ENCODE measurements around the gene MRPS26. TPM values are rescaled to one million over a fixed set of nuclear protein-coding genes. Genes with fewer than 3 reads are reported as not detected.
"Not testable (repeated sequence)": the region's sequence is repeated elsewhere in the genome, so short reads cannot be mapped to it uniquely, and the experiment has no call there.

The MRPS26 gene
- total RNA-seq = 100 to 1,000 TPM; 100 to 155 TPM

GRCh38 chr20:3045816-3046676, at the start of gene MRPS26:
MRPS26 (plus strand) TSS chr20:3046052; CDS start chr20:3046069, 17 bp downstream.
- Mint-ChIP-seq H3K36me3 (ENCODE audit: insufficient read depth in 2 of 2) (peaks cover 19 to 31% of the 10 kb centered on the region in 2 donors), H3K9me3 (no peaks in the 10 kb centered on the region), H3K27me3 (ENCODE audit: low read depth) (no peaks in the 10 kb centered on the region), H3K4me1 (ENCODE audit: low read depth) (peaks cover 60% of the 10 kb centered on the region), H3K4me3 (peak within 1 kb of the TSS; percentile 91 to 95), H3K27ac (peak within 1 kb of the TSS; percentile 83)
- ATAC-seq (replicated peaks in 1 of 2) (peak; percentile 87 to 91), DNase-seq (peak; percentile 87 to 91)

- Mint-ChIP-seq H3K4me3 (no peak overlapping the region), H3K27ac (peak overlapping the region; percentile 93), H3K27me3 (ENCODE audit: low read depth) (no peaks in the 10 kb centered on the region), H3K9me3 (no peaks in the 10 kb centered on the region), H3K36me3 (ENCODE audit: insufficient read depth in 2 of 2) (peaks cover 10 to 37% of the 10 kb centered on the region in 2 donors), H3K4me1 (ENCODE audit: low read depth) (peaks cover 36% of the 10 kb centered on the region)
- no peak for ATAC-seq (replicated peaks in 1 of 2)
- DNase-seq = no peak
These were observed 47.1 kb upstream of the MRPS26 start for GRCh38 chr20:2998728-2999127.

DNA sequence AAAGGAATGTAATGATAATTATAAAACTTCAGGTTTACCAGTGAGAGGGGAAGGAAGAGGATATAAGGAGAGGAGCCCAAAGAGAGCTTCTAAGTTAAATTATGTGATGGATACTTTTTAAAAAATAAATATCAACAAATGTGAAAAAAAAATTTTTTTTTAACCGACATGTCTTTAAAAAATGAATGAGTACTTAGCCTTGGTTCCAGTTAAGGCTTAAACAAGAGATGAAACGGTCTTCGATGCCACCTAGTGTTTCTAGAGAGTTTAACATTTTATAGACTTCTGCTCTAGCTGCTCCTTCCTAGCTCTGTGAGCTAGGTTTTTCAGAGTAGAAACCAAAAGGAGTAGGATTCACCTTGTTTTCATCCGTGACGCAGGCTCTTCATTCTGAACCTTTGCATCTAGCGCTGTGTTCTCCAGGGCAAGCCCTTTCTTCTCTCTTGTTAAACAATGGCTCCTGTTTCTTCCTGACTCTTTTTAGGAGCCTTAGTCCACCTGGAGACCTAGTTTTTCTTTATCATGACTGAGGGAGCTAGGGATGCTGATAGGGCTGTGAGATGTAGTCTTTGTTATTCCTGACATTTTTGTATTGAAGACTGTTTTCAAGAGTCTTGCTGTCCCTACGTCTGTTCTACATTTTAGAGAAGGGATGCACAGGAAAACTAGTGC, 44.9 kb upstream of the MRPS26 start:
- H3K4me1 Mint-ChIP-seq (ENCODE audit: low read depth) = peaks cover 31% of the 10 kb centered on the region
- H3K9me3 Mint-ChIP-seq = no peaks in the 10 kb centered on the region
- DNase-seq (no peak), ATAC-seq (replicated peaks in 1 of 2) (peak; percentile 81 to 97)
- H3K27me3 Mint-ChIP-seq (ENCODE audit: low read depth) = no peaks in the 10 kb centered on the region
- H3K36me3 Mint-ChIP-seq (ENCODE audit: insufficient read depth in 2 of 2) = peaks cover 11 to 31% of the 10 kb centered on the region in 2 donors
- peak overlapping the region; percentile 79 for H3K27ac Mint-ChIP-seq
- H3K4me3 Mint-ChIP-seq = peak overlapping the region in 1 of 2 donors; percentile 6

DNA sequence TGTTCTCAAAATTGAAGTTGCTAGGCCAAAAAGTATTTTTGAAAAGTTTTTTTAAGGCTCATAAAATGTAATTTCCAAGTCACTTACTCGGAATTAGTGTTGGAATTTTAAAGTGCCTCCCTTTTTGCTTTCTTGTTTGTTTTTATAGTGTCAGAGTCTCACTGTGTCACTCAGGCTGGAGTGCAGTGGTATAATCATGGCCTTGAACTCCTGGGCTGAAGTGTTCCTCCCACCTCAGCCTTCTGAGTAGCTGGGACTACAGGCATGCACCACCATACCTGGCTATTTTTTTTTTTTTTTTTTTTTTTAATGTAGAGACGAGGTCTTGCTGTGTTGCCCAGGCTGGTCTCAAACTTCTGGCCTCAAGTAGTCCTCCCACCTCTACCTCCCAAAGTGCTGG, 42.4 kb upstream of the MRPS26 start:
- no peak for ATAC-seq (replicated peaks in 1 of 2)
- no peaks in the 10 kb centered on the region for H3K9me3 Mint-ChIP-seq
- H3K27ac Mint-ChIP-seq = no peak overlapping the region
- peaks cover 24% of the 10 kb centered on the region for H3K4me1 Mint-ChIP-seq (ENCODE audit: low read depth)
- H3K27me3 Mint-ChIP-seq (ENCODE audit: low read depth) = no peaks in the 10 kb centered on the region
- no peak overlapping the region for H3K4me3 Mint-ChIP-seq
- no peak for DNase-seq
- H3K36me3 Mint-ChIP-seq (ENCODE audit: insufficient read depth in 2 of 2) = peaks cover 21 to 29% of the 10 kb centered on the region in 2 donors

DNA sequence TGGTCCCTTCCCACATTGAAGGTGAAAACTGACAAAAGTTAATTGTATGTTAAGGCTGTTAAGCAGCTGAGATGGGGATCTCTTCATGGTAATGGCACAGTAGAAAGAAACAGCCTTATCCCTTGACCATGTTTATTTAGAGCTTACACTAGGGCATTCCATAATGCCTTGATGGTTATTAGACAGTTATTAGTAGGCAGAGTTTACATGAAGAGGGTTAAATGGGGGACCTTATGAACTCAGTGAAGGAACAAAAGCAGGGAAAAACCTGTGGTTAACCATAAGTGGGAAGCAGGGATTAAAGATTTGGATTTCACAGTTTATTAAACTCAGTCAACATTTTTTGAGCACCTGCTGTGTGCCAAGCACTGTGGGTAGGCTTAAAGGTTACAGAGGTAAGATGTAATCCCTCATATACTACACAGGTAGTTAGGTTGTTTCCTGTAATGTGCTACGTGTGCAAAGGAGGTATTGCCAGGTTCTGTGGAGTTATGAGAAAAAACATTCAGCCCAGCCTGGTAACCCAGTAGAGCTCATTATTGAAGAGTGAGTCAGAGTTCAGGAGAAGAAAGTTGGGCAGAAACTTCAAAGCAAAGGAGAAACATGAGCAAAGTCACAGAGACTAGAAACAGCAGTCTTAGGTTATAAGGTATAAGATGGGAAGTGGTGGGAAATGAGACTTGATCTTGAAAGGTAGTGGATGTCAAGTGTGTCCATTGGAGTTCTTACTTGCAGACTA, 34.7 kb upstream of the MRPS26 start:
- ATAC-seq (replicated peaks in 1 of 2) = peak; percentile 67 to 74
- Mint-ChIP-seq H3K27me3 (ENCODE audit: low read depth) (no peaks in the 10 kb centered on the region), H3K4me1 (ENCODE audit: low read depth) (peaks cover 74% of the 10 kb centered on the region), H3K4me3 (peak overlapping the region in 1 of 2 donors; percentile 79), H3K27ac (peak overlapping the region; percentile 98), H3K36me3 (ENCODE audit: insufficient read depth in 2 of 2) (peaks cover 24 to 33% of the 10 kb centered on the region in 2 donors), H3K9me3 (peaks cover 0 to 1% of the 10 kb centered on the region in 2 donors)
- peak; percentile 54 to 56 for DNase-seq

- Mint-ChIP-seq H3K9me3 (peaks cover 0 to 1% of the 10 kb centered on the region in 2 donors), H3K4me1 (ENCODE audit: low read depth) (peaks cover 80% of the 10 kb centered on the region), H3K36me3 (ENCODE audit: insufficient read depth in 2 of 2) (peaks cover 22 to 32% of the 10 kb centered on the region in 2 donors), H3K27ac (peak overlapping the region; percentile 98), H3K4me3 (peak overlapping the region; percentile 62 to 79), H3K27me3 (ENCODE audit: low read depth) (no peaks in the 10 kb centered on the region)
- DNase-seq = peak; percentile 57 to 63
- peak; percentile 65 to 66 for ATAC-seq (replicated peaks in 1 of 2)
These were observed 34.1 kb upstream of the MRPS26 start for GRCh38 chr20:3011752-3012151.

DNA sequence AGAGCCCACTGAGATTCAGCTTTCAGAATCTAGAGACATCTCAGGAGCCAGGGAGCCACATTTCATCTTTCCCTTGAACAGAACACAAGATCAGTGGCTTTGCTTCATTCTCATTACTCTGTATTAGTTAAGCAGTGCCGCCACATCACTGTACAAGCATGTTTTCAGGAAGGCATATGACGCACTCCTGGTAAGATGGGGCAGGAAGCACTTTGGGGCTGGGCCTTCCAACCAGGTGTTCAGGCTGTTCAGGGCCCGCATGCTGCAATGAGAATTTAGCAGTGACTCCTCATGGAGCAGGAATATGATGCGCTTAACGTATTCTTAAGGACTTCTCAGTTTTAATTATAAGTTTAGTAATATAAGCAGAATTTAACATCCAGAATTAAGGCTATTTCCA, 32.1 kb upstream of the MRPS26 start:
- Mint-ChIP-seq H3K27me3 (ENCODE audit: low read depth) (no peaks in the 10 kb centered on the region), H3K9me3 (peaks cover 0 to 1% of the 10 kb centered on the region in 2 donors), H3K36me3 (ENCODE audit: insufficient read depth in 2 of 2) (peaks cover 23 to 35% of the 10 kb centered on the region in 2 donors), H3K4me1 (ENCODE audit: low read depth) (peaks cover 86% of the 10 kb centered on the region), H3K27ac (peak overlapping the region; percentile 98), H3K4me3 (peak overlapping the region; percentile 7 to 16)
- DNase-seq (no peak), ATAC-seq (replicated peaks in 1 of 2) (no peak)

- DNase-seq (peak; percentile 43 to 50), ATAC-seq (replicated peaks in 1 of 2) (peak in 1 of 2 donors; percentile 10)
- H3K9me3 Mint-ChIP-seq = peaks cover 0 to 1% of the 10 kb centered on the region in 2 donors
- H3K36me3 Mint-ChIP-seq (ENCODE audit: insufficient read depth in 2 of 2) = peaks cover 19 to 31% of the 10 kb centered on the region in 2 donors
- peak overlapping the region; percentile 61 to 79 for H3K4me3 Mint-ChIP-seq
- H3K27me3 Mint-ChIP-seq (ENCODE audit: low read depth) = no peaks in the 10 kb centered on the region
- H3K27ac Mint-ChIP-seq = peak overlapping the region; percentile 98
- H3K4me1 Mint-ChIP-seq (ENCODE audit: low read depth) = peaks cover 82% of the 10 kb centered on the region
These were observed 31.7 kb upstream of the MRPS26 start for GRCh38 chr20:3014179-3014578.

DNA sequence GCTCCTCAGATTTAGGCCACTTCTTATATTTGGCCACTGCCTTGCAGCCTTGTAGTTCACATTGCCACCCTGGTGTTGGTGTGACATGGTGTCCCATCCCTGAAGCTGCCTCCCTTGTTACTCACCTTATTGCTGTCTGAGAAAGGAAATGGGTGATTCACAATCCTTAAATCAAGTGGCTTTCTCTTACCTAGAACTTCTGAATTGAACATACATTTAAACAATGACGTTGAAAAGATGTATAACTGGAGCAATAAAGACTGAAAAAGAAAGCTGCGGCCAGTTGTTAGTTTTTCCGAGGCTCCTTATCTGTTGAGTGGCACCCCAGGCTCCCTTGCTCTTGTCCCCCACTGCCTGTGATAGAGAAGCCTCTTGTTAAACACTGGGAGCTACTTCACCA, 31.2 kb upstream of the MRPS26 start:
- H3K36me3 Mint-ChIP-seq (ENCODE audit: insufficient read depth in 2 of 2) = peaks cover 14 to 27% of the 10 kb centered on the region in 2 donors
- ATAC-seq (replicated peaks in 1 of 2) (peak; percentile 70 to 71), DNase-seq (peak; percentile 72 to 81)
- H3K9me3 Mint-ChIP-seq = no peaks in the 10 kb centered on the region
- H3K4me3 Mint-ChIP-seq = peak overlapping the region; percentile 61 to 79
- peak overlapping the region; percentile 98 for H3K27ac Mint-ChIP-seq
- H3K4me1 Mint-ChIP-seq (ENCODE audit: low read depth) = peaks cover 77% of the 10 kb centered on the region
- no peaks in the 10 kb centered on the region for H3K27me3 Mint-ChIP-seq (ENCODE audit: low read depth)

DNA sequence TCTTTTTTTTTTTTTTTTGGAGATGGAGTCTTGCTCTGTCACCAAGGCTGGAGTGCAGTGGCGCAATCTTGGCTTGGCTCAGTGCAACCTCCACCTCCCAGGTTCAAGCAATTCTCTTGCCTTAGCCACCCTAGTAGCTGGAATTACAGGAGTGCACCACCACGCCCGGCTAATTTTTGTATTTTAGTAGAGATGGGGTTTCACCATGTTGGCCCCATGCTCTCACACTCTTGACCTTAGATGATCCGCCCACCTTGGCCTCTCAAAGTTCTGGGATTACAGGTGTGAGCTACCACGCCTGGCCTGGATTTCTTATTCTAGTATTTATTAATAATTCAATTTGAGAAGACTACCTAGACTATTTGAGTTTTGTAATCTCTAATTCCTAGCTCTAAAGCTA, 30.6 kb upstream of the MRPS26 start:
- Mint-ChIP-seq H3K36me3 (ENCODE audit: insufficient read depth in 2 of 2) (peaks cover 14 to 27% of the 10 kb centered on the region in 2 donors), H3K4me3 (peak overlapping the region; percentile 61 to 79), H3K4me1 (ENCODE audit: low read depth) (peaks cover 76% of the 10 kb centered on the region), H3K27ac (peak overlapping the region; percentile 98)
- not testable (repeated sequence) for H3K27me3 Mint-ChIP-seq (ENCODE audit: low read depth); ATAC-seq (replicated peaks in 1 of 2); H3K9me3 Mint-ChIP-seq
- peak in 1 of 2 donors; percentile 40 for DNase-seq

DNA sequence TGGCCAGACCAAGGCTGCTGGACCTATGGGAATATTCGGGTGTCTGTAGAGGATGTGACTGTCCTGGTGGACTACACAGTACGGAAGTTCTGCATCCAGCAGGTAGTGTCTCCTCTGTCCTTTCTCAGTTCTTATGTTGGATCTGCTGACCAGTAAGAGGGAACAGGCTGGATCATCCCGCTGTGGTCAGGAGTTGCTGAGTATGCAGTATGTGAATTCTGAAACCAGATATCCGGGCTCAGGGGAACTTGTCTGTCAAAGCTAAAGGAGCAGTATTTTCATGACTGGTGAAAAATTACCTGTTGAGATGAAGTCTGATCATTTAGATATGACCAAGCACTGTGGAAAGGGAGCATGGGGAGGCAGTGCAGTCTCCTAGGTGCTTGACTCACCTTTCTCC, 24.5 kb upstream of the MRPS26 start:
- Mint-ChIP-seq H3K36me3 (ENCODE audit: insufficient read depth in 2 of 2) (peaks cover 20 to 46% of the 10 kb centered on the region in 2 donors), H3K9me3 (no peaks in the 10 kb centered on the region), H3K27ac (peak overlapping the region; percentile 17), H3K27me3 (ENCODE audit: low read depth) (no peaks in the 10 kb centered on the region), H3K4me1 (ENCODE audit: low read depth) (peaks cover 53% of the 10 kb centered on the region), H3K4me3 (no peak overlapping the region)
- DNase-seq (no peak), ATAC-seq (replicated peaks in 1 of 2) (peak in 1 of 2 donors; percentile 31)

- Mint-ChIP-seq H3K27me3 (ENCODE audit: low read depth) (no peaks in the 10 kb centered on the region), H3K9me3 (no peaks in the 10 kb centered on the region), H3K4me3 (no peak overlapping the region), H3K27ac (peak overlapping the region; percentile 17), H3K4me1 (ENCODE audit: low read depth) (peaks cover 48% of the 10 kb centered on the region), H3K36me3 (ENCODE audit: insufficient read depth in 2 of 2) (peaks cover 18 to 45% of the 10 kb centered on the region in 2 donors)
- DNase-seq (no peak), ATAC-seq (replicated peaks in 1 of 2) (peak; percentile 49 to 52)
These were observed 24.1 kb upstream of the MRPS26 start for GRCh38 chr20:3021777-3022176.

Measured in activated T-cell treated with anti-CD3 and anti-CD28 coated beads, Interleukin-2, amount 50 U/mL, for 72 hours (primary cell).